H1 (cell line): Measurements from ENCODE around the gene CA9. TPM values are rescaled to one million over a fixed set of nuclear protein-coding genes. Genes with fewer than 3 reads are reported as not detected.

ENCODE experiments used
- CTCF ChIA-PET: fragments of 300-600 bp; sonication (Branson Sonifier 250); formaldehyde crosslinking; loops from one replicate; lab custom pipeline; 2021; ENCODE audit not compliant: partially characterized antibody; lab: Charles Lee
- POLR2A ChIA-PET: fragments of 300-600 bp; sonication (Branson Sonifier 250); formaldehyde crosslinking; loops from one replicate; lab custom pipeline; 2021; ENCODE audit warnings: inconsistent platforms; ENCODE audit not compliant: partially characterized antibody; lab: Charles Lee
- DNase-seq, 2 experiments: peaks; one replicate each; pipeline versions ENCODE4 v3.0.0 to v3.0.0-alpha.2; 2010 to 2022; ENCODE audit warnings: low spot score in 2 of 2, low read depth in 1 of 2, mixed read lengths in 1 of 2
- FAIRE-seq: peaks from 2 replicates; lab custom pipeline; 2011; peaks lifted over from hg19 to GRCh38; lab: Jason Lieb, UNC
- H2AFZ ChIP-seq: 2 replicates; pipeline ENCODE4 v1.8.1; 2012; ENCODE audit warnings: low read length, inconsistent platforms
- H2AK5ac ChIP-seq: 2 replicates; pipeline ENCODE4 v1.6.1; 2013; ENCODE audit warnings: low read depth, low read length
- H2BK120ac ChIP-seq: replicated peaks from 2 replicates; pipeline ENCODE3; 2013; ENCODE audit warnings: low read depth, low read length, inconsistent platforms
- H2BK12ac ChIP-seq: 2 replicates; pipeline ENCODE4 v1.6.1; 2013; ENCODE audit warnings: low read depth, low read length
- H2BK15ac ChIP-seq: 2 replicates; pipeline ENCODE4 v1.6.1; 2013; ENCODE audit warnings: low read length
- H2BK20ac ChIP-seq: 2 replicates; pipeline ENCODE4 v1.6.1; 2013; ENCODE audit warnings: low read length
- H2BK5ac ChIP-seq: 2 replicates; pipeline ENCODE4 v1.6.1; 2013; ENCODE audit warnings: low read depth, low read length
- H3K14ac ChIP-seq: 2 replicates; pipeline ENCODE4 v1.6.1; 2013; ENCODE audit warnings: inconsistent platforms; ENCODE audit not compliant: insufficient read length
- H3K18ac ChIP-seq: 2 replicates; pipeline ENCODE4 v1.6.1; 2013; ENCODE audit warnings: low read length; ENCODE audit errors: extremely low read depth
- H3K23ac ChIP-seq: 2 replicates; pipeline ENCODE4 v1.6.1; 2013; ENCODE audit warnings: inconsistent platforms; ENCODE audit not compliant: insufficient read length
- H3K23me2 ChIP-seq: 2 replicates; pipeline ENCODE4 v1.6.1; 2013; ENCODE audit warnings: low read depth, low read length
- H3K27ac ChIP-seq: 2 replicates; pipeline ENCODE4 v1.6.1; 2011; ENCODE audit warnings: low read depth, low read length, inconsistent platforms
- H3K27me3 ChIP-seq, 4 experiments: replicated peaks in 1 of 4; 1 replicate in 1 of 4; 2 replicates in 3 of 4; pipeline versions ENCODE4 v1.6.1 to v1.8.1; 2011 to 2013; ENCODE audit warnings: low read length in 3 of 4, mild to moderate bottlenecking in 3 of 4, inconsistent platforms in 2 of 4, mixed read lengths in 2 of 4, moderate library complexity in 1 of 4; ENCODE audit not compliant: control insufficient read depth in 3 of 4, insufficient read depth in 3 of 4; ENCODE audit errors: extremely low read depth in 1 of 4
- H3K36me3 ChIP-seq, 4 experiments: 2 replicates each; pipeline versions ENCODE4 v1.6.1 to v1.8.1; 2011 to 2013; ENCODE audit warnings: mild to moderate bottlenecking in 4 of 4, low read length in 3 of 4, moderate library complexity in 2 of 4, control low read depth in 1 of 4, inconsistent platforms in 1 of 4; ENCODE audit not compliant: insufficient read depth in 4 of 4, control insufficient read depth in 2 of 4
- H3K4ac ChIP-seq: replicated peaks from 2 replicates; pipeline ENCODE3; 2013; ENCODE audit warnings: low read length, low read depth, mixed read lengths, inconsistent platforms; ENCODE audit not compliant: insufficient read length
- H3K4me1 ChIP-seq, 4 experiments: replicated peaks in 1 of 4; 1 replicate in 1 of 4; 2 replicates in 3 of 4; pipeline versions ENCODE4 v1.6.1 to v1.8.1; 2011 to 2013; ENCODE audit warnings: low read length in 3 of 4, inconsistent platforms in 2 of 4, mixed read lengths in 1 of 4; ENCODE audit not compliant: insufficient read depth in 4 of 4, control insufficient read depth in 3 of 4
- H3K4me2 ChIP-seq, 2 experiments: 2 replicates each; pipeline versions ENCODE4 v1.6.1 to v1.8.1; 2011 to 2013; ENCODE audit warnings: low read depth in 2 of 2, low read length in 2 of 2, control low read depth in 1 of 2, inconsistent platforms in 1 of 2, mild to moderate bottlenecking in 1 of 2; ENCODE audit not compliant: insufficient read depth in 1 of 2
- H3K4me3 ChIP-seq, 4 experiments: fragments of 200-600, 300-600 bp in 1 of 4; sonication (generic), shearing (Covaris generic), sonication (Bioruptor Twin) in 1 of 4; 2 replicates each; pipeline versions ENCODE4 v1.5.1 to v1.8.1; 2011 to 2016; ENCODE audit warnings: low read length in 4 of 4, low read depth in 3 of 4, control low read depth in 2 of 4, inconsistent platforms in 2 of 4, mild to moderate bottlenecking in 2 of 4, mixed read lengths in 1 of 4, moderate library complexity in 1 of 4; ENCODE audit not compliant: insufficient read depth in 2 of 4; ENCODE audit errors: extremely low read depth in 1 of 4
- H3K56ac ChIP-seq: replicated peaks from 2 replicates; pipeline ENCODE3; 2013; ENCODE audit warnings: low read depth, mild to moderate bottlenecking, mixed read lengths, low read length, inconsistent platforms; ENCODE audit not compliant: insufficient read length
- H3K79me1 ChIP-seq: 2 replicates; pipeline ENCODE4 v1.6.1; 2013; ENCODE audit warnings: low read depth, low read length, control low read depth
- H3K79me2 ChIP-seq, 2 experiments: 2 replicates each; pipeline versions ENCODE4 v1.6.1 to v1.8.1; 2012 to 2013; ENCODE audit warnings: low read length in 2 of 2, mild to moderate bottlenecking in 2 of 2, inconsistent platforms in 1 of 2; ENCODE audit not compliant: insufficient read depth in 2 of 2, control insufficient read depth in 1 of 2
- H3K9ac ChIP-seq, 4 experiments: replicated peaks in 1 of 4; 1 replicate in 1 of 4; 2 replicates in 3 of 4; pipeline versions ENCODE4 v1.6.1 to v1.8.1; 2011 to 2013; ENCODE audit warnings: low read depth in 3 of 4, low read length in 3 of 4, control low read depth in 2 of 4, mild to moderate bottlenecking in 2 of 4, moderate library complexity in 2 of 4, inconsistent platforms in 1 of 4; ENCODE audit errors: extremely low read depth in 1 of 4
- H3K9me3 ChIP-seq, 2 experiments: 2 replicates each; pipeline versions ENCODE4 v1.6.1 to v1.8.1; 2012 to 2013; ENCODE audit warnings: mild to moderate bottlenecking in 2 of 2, moderate library complexity in 2 of 2, control low read depth in 1 of 2, inconsistent platforms in 1 of 2, low read depth in 1 of 2, low read length in 1 of 2, mixed read lengths in 1 of 2; ENCODE audit not compliant: insufficient read depth in 2 of 2
- H4K20me1 ChIP-seq, 2 experiments: replicated peaks in 1 of 2; 2 replicates each; pipeline versions ENCODE3 to v1.8.1; 2011 to 2013; ENCODE audit warnings: inconsistent platforms in 2 of 2, low read length in 2 of 2, mild to moderate bottlenecking in 1 of 2; ENCODE audit not compliant: insufficient read depth in 2 of 2, control insufficient read depth in 1 of 2
- H4K5ac ChIP-seq: 2 replicates; pipeline ENCODE4 v1.6.1; 2013; ENCODE audit warnings: low read length, low read depth, mixed read lengths, inconsistent platforms; ENCODE audit not compliant: insufficient read length
- H4K8ac ChIP-seq: 2 replicates; pipeline ENCODE4 v1.8.0; 2013; ENCODE audit warnings: mild to moderate bottlenecking, moderate library complexity, low read length, inconsistent platforms; ENCODE audit not compliant: insufficient read depth; ENCODE audit errors: extremely low read depth
- H4K91ac ChIP-seq: replicated peaks from 2 replicates; pipeline ENCODE3; 2013; ENCODE audit warnings: low read length, mixed read lengths, inconsistent platforms; ENCODE audit not compliant: insufficient read length
- PHF8 ChIP-seq: fragments of 200-600 bp; sonication (generic); conservative IDR thresholded peaks from 2 replicates; pipeline ENCODE4 v1.7.1; 2012; ENCODE audit warnings: low read depth, mild to moderate bottlenecking, inconsistent platforms, low read length, moderate library complexity
- RBBP5 ChIP-seq: IDR thresholded peaks from 2 replicates; pipeline ENCODE4 v1.7.1; 2012; ENCODE audit warnings: low read depth, mild to moderate bottlenecking, inconsistent platforms, low read length, moderate library complexity, borderline replicate concordance
- RFX5 ChIP-seq: IDR thresholded peaks from 2 replicates; pipeline ENCODE4 v1.6.1; 2011; ENCODE audit warnings: low read depth, low read length, improper control_type of control experiment, borderline replicate concordance
- SIN3A ChIP-seq, 2 experiments: IDR thresholded peaks in 1 of 2; conservative IDR thresholded peaks in 1 of 2; 2 replicates each; pipeline ENCODE4 v1.6.1; 2011 to 2012; ENCODE audit warnings: low read length in 2 of 2, improper control_type of control experiment in 1 of 2, low read depth in 1 of 2, mild to moderate bottlenecking in 1 of 2
- SIRT6 ChIP-seq: IDR thresholded peaks from one replicate; pipeline ENCODE4 v1.7.1; 2012; ENCODE audit warnings: low read length, inconsistent platforms
- SIX5 ChIP-seq: IDR thresholded peaks from 2 replicates; pipeline ENCODE4 v1.6.1; 2011; ENCODE audit warnings: mild to moderate bottlenecking, low read depth, low read length
- SP1 ChIP-seq: IDR thresholded peaks from 2 replicates; pipeline ENCODE4 v1.6.1; 2011; ENCODE audit warnings: low read depth, low read length
- SP2 ChIP-seq: IDR thresholded peaks from 2 replicates; pipeline ENCODE4 v1.6.1; 2012; ENCODE audit warnings: mild to moderate bottlenecking, low read length, inconsistent platforms
- SP4 ChIP-seq: IDR thresholded peaks from 2 replicates; pipeline ENCODE4 v1.6.1; 2012; ENCODE audit warnings: low read length, inconsistent platforms
- WGBS, 2 experiments: shearing (Covaris generic) in 1 of 2; methylation state at CpG; one replicate each; pipeline versions ENCODE4 v1.1.6 to v1.1.7; 2013 to 2015; ENCODE audit warnings: low lambda C conversion rate in 2 of 2, mixed read lengths in 2 of 2, inconsistent platforms in 1 of 2, low coverage in 1 of 2, missing lambda C conversion rate in 1 of 2; ENCODE audit not compliant: insufficient replicate concordance in 2 of 2, insufficient coverage in 1 of 2, insufficient read length in 1 of 2; ENCODE audit errors: extremely low coverage in 1 of 2, missing lambda C conversion rate in 1 of 2; 5-methylcytosine and 5-hydroxymethylcytosine counted together
- polyA plus RNA-seq, 7 experiments: library from polyadenylated mRNA; depleted of rRNA in 3 of 7; stranded (reverse) in 5 of 7; unstranded in 2 of 7; fragments of >200 nt in 5 of 7; fragments of 200-250 nt in 2 of 7; gene quantifications; 1 replicate in 5 of 7; 2 replicates in 1 of 7; 4 replicates in 1 of 7; pipeline versions ENCODE4 v1.2.1 to v1.2.3, GENCODE V29; 2011 to 2013; ENCODE audit warnings: missing spikeins in 2 of 7, mixed read lengths in 2 of 7
- total RNA-seq: library from RNA; stranded (reverse); fragmentation: NEBNext Ultra II Directional; extraction: Animal tissue kit (Norgen Biotek cat#: 25700); gene quantifications from 2 replicates; pipeline ENCODE4 v1.2.1, GENCODE V29; 2021
- TF ChIP-seq, protein P1 (sequence below): IDR thresholded peaks from 2 replicates; pipeline ENCODE4 v1.6.1; 2012; ENCODE audit warnings: inconsistent platforms

CA9 gene
- total and polyA plus RNA-seq, 2 of the 8 experiments (the other 6 are each of a cell fraction or from before 2014, with no cell fraction given): 1.3 to 1.8 TPM

DNA sequence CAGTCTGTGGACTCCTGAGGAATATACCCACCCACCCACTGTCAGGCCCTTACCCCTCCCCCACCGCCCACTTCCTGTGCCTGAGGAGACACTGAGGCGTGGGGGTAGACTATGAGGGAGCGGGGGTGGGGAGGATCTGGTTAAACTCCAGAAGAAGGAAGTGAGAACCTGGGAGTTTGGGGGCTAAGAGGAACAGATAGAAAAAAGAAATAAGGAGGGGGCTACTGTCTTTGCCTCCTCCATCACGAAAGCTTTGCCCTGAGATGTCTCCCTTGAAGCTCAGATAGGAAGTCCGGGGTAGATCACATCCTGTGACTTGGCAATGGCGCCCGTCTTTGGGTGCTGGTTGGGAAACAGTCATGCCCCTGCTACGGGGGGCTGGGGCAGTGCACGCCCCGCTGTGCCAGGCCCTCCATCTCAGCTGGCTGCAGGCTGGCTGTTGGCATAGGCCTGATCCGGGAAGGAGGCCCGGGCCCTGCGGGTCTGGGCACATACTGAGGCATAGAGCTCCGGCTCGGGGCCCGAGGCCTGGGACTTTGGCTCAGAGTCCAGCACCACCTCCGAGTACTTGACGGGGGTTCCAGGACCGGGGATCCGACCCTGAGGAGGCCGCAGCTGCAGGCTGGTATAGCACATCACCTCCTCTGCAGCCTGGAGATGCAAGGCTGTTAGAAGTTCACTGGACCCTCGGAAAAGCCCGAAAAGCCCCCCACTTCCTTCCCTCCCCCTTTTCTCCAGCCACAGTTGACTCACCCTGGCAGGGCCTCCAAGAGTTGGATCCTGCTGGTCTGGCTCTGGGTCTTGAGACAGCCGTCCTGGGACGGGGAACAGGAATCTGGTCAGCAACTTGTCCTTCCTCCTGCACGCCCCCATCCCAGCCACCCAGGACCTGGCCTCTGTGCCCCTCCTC is 24.0 kb upstream of the CA9 start:
- H2BK5ac ChIP-seq: peak overlapping the region; percentile 52; the same call in 1 of the 2 replicates
- 0 out of 2 replicates have a peak overlapping the region, but pooled peaks have one; percentile 9 for H2AK5ac ChIP-seq
- no peak overlapping the region for H4K5ac ChIP-seq
- no peaks in the 10 kb centered on the region for H3K36me3 ChIP-seq
- H3K4me3 ChIP-seq: no peak overlapping the region; a peak in 1 of 8 replicates
- CTCF ChIA-PET: interaction anchor here (0.5 to 8.1 kb wide), 11 partner anchors 11 to 83 kb away, joined by 3 to 149 read pairs (median 20); partner anchors contain the start of genes ARHGEF39, CCDC107, CD72 and RMRP
- H2AFZ ChIP-seq: no peak overlapping the region
- H3K27ac ChIP-seq: no peak overlapping the region
- no peak overlapping the region for H3K9ac ChIP-seq
- H3K4ac ChIP-seq: no peak overlapping the region
- peak overlapping the region in 1 of 2 experiments; percentile 45; a peak in 1 of 4 replicates for H3K4me2 ChIP-seq
- H2BK120ac ChIP-seq: peak overlapping the region; percentile 10
- H3K14ac ChIP-seq: no peak overlapping the region
- H3K4me1 ChIP-seq: peaks cover 0 to 17% (median 12%) of the 10 kb centered on the region in 4 experiments; a peak in 5 of 7 replicates
- no peaks in the 10 kb centered on the region for H4K20me1 ChIP-seq
- H2BK12ac ChIP-seq: peak overlapping the region; percentile 50; the same call in 1 of the 2 replicates
- no peaks in the 10 kb centered on the region for H3K79me1 ChIP-seq
- no peak overlapping the region for H3K18ac ChIP-seq
- FAIRE-seq (no peak), DNase-seq (no peak)
- 85% methylated on average over 23 of the region's 26 CpGs; no CpG with 5 or more reads in 1 of the 2 experiments for WGBS, 2 experiments
- H2BK15ac ChIP-seq: 0 out of 2 replicates have a peak overlapping the region, but pooled peaks have one; percentile 72
- H3K79me2 ChIP-seq: no peaks in the 10 kb centered on the region
- POLR2A ChIA-PET: interaction anchor here (0.5 to 6.2 kb wide), 4 partner anchors 7 to 80 kb away, joined by 3 to 53 read pairs (median 3); partner anchors contain the start of genes CCDC107 and RMRP
- no peak overlapping the region for H3K23ac ChIP-seq
- H3K27me3 ChIP-seq: no peaks in the 10 kb centered on the region
- TF ChIP-seq SIX5 (no peak), PHF8 (no peak), RFX5 (no peak), RBBP5 (no peak), SIN3A (conservative IDR thresholded peaks at IDR 0.05 in 1 of 2, IDR thresholded peaks at IDR 0.05 in 1 of 2; ENCODE audit: low read depth in 1 of 2, low read length in 2 of 2) (no peak), SP4 (no peak), SIRT6 (no peak), SP1 (no peak), SP2 (no peak)
- TF ChIP-seq, protein P1, sequence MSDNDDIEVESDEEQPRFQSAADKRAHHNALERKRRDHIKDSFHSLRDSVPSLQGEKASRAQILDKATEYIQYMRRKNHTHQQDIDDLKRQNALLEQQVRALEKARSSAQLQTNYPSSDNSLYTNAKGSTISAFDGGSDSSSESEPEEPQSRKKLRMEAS: no peak
- H3K56ac ChIP-seq: no peak overlapping the region
- peak overlapping the region; percentile 9; the same call in 1 of the 2 replicates for H4K8ac ChIP-seq
- peaks cover 10% of the 10 kb centered on the region; the same call in 1 of the 2 replicates for H3K23me2 ChIP-seq
- H4K91ac ChIP-seq: no peak overlapping the region
- no peaks in the 10 kb centered on the region for H3K9me3 ChIP-seq
- H2BK20ac ChIP-seq: peak overlapping the region; percentile 32; the same call in 1 of the 2 replicates
